ENCODE results near the gene PRELID2.

Gene PRELID2

DNA sequence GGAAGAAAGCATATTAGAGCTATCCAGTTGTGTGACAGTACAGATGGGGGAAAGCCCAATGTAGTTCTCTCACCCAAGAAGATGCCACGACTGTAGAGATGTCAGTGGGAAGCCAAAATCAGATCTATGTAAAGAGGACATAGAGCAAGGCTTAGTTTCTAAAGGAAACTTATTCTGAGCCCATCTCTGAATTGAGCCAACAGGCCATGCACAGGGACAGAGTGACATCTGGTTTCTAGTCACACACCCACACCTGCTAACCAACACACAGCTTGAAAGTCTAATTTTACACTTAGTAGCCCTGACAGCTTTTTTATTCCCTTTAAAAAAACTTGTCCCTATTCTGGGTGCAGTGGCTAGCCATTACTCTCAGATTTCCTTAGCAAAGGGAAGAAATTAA, 22.3 kb downstream of the PRELID2 start:
- Histone ChIP-seq H3K4me3 (ENCODE audit: insufficient read depth, low read length, poor library complexity, severe bottlenecking) (no peak overlapping the region), H3K9ac (ENCODE audit: low read length) (no peak overlapping the region), H3K36me3 (ENCODE audit: low read length) (no peaks in the 10 kb centered on the region), H3F3A (ENCODE audit: insufficient read depth) (no peaks in the 10 kb centered on the region), H3K9me2 (replicated peaks; ENCODE audit: insufficient read depth, low read length) (no peaks in the 10 kb centered on the region), H3K4me2 (ENCODE audit: low read depth, low read length, poor library complexity, severe bottlenecking) (no peak overlapping the region), H3K27me3 (ENCODE audit: low read length) (no peaks in the 10 kb centered on the region), H3K79me2 (ENCODE audit: insufficient read depth, low read length) (no peaks in the 10 kb centered on the region), H3K9me3 (ENCODE audit: insufficient read depth, low read length) (no peaks in the 10 kb centered on the region), H2AFZ (ENCODE audit: low read depth, low read length, severe bottlenecking) (no peak overlapping the region), H3K27ac (ENCODE audit: low read depth, low read length) (no peak overlapping the region), H4K20me1 (ENCODE audit: low read depth, low read length) (no peaks in the 10 kb centered on the region)
- no peak for TF ChIP-seq EZH2phosphoT487 (conservative IDR thresholded peaks at IDR 0.05; ENCODE audit: low read length)
- TF ChIP-seq, protein P1, sequence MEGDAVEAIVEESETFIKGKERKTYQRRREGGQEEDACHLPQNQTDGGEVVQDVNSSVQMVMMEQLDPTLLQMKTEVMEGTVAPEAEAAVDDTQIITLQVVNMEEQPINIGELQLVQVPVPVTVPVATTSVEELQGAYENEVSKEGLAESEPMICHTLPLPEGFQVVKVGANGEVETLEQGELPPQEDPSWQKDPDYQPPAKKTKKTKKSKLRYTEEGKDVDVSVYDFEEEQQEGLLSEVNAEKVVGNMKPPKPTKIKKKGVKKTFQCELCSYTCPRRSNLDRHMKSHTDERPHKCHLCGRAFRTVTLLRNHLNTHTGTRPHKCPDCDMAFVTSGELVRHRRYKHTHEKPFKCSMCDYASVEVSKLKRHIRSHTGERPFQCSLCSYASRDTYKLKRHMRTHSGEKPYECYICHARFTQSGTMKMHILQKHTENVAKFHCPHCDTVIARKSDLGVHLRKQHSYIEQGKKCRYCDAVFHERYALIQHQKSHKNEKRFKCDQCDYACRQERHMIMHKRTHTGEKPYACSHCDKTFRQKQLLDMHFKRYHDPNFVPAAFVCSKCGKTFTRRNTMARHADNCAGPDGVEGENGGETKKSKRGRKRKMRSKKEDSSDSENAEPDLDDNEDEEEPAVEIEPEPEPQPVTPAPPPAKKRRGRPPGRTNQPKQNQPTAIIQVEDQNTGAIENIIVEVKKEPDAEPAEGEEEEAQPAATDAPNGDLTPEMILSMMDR (IDR thresholded peaks at IDR 0.05; ENCODE audit: insufficient read depth, low read length, poor library complexity, severe bottlenecking): no peak

- H3K4me3 ChIP-seq (ENCODE audit: insufficient read depth, low read length, poor library complexity, severe bottlenecking): no peak overlapping the region
- H3K27ac ChIP-seq (ENCODE audit: low read depth, low read length): no peak overlapping the region
- no peaks in the 10 kb centered on the region for H3K9me2 ChIP-seq (replicated peaks; ENCODE audit: insufficient read depth, low read length)
- no peaks in the 10 kb centered on the region for H3K27me3 ChIP-seq (ENCODE audit: low read length)
- H2AFZ ChIP-seq (ENCODE audit: low read depth, low read length, severe bottlenecking): no peak overlapping the region
- no peaks in the 10 kb centered on the region for H3K79me2 ChIP-seq (ENCODE audit: insufficient read depth, low read length)
- no peak overlapping the region for H3K9ac ChIP-seq (ENCODE audit: low read length)
- TF ChIP-seq EZH2phosphoT487 (conservative IDR thresholded peaks at IDR 0.05; ENCODE audit: low read length): no peak
- TF ChIP-seq, protein P1 (IDR thresholded peaks at IDR 0.05; ENCODE audit: insufficient read depth, low read length, poor library complexity, severe bottlenecking): no peak
- H4K20me1 ChIP-seq (ENCODE audit: low read depth, low read length): no peaks in the 10 kb centered on the region
- no peaks in the 10 kb centered on the region for H3F3A ChIP-seq (ENCODE audit: insufficient read depth)
- no peaks in the 10 kb centered on the region for H3K9me3 ChIP-seq (ENCODE audit: insufficient read depth, low read length)
- no peaks in the 10 kb centered on the region for H3K36me3 ChIP-seq (ENCODE audit: low read length)
- H3K4me2 ChIP-seq (ENCODE audit: low read depth, low read length, poor library complexity, severe bottlenecking): no peak overlapping the region
Observed at GRCh38 chr5:145811834-145812625, 23.1 kb downstream of the PRELID2 start.

DNA sequence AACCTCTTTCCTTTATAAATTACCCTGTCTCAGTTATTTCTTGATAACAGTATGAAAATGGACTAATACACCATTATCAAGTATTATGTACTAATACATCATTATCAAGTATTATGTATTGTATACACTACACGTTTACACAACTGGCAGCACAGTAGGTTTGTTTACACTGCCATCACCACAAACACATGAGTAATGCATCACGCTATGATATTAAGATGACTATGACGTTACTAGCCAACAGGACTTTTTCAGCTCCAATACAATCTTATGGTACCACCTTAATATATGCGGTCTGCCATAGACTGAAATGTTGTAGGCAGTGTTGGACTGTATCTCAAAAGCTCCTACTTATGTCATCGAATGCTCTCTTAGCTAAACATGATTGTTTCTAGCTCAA, 28.2 kb downstream of the PRELID2 start:
- Histone ChIP-seq H3K9me2 (replicated peaks; ENCODE audit: insufficient read depth, low read length) (no peaks in the 10 kb centered on the region), H3K9me3 (ENCODE audit: insufficient read depth, low read length) (no peaks in the 10 kb centered on the region), H3K4me2 (ENCODE audit: low read depth, low read length, poor library complexity, severe bottlenecking) (no peak overlapping the region), H3K36me3 (ENCODE audit: low read length) (no peaks in the 10 kb centered on the region), H3K4me3 (ENCODE audit: insufficient read depth, low read length, poor library complexity, severe bottlenecking) (no peak overlapping the region), H2AFZ (ENCODE audit: low read depth, low read length, severe bottlenecking) (no peak overlapping the region), H4K20me1 (ENCODE audit: low read depth, low read length) (no peaks in the 10 kb centered on the region), H3K79me2 (ENCODE audit: insufficient read depth, low read length) (no peaks in the 10 kb centered on the region), H3K9ac (ENCODE audit: low read length) (no peak overlapping the region), H3F3A (ENCODE audit: insufficient read depth) (no peaks in the 10 kb centered on the region), H3K27me3 (ENCODE audit: low read length) (no peaks in the 10 kb centered on the region), H3K27ac (ENCODE audit: low read depth, low read length) (no peak overlapping the region)
- TF ChIP-seq EZH2phosphoT487 (conservative IDR thresholded peaks at IDR 0.05; ENCODE audit: low read length): no peak
- TF ChIP-seq, protein P1 (IDR thresholded peaks at IDR 0.05; ENCODE audit: insufficient read depth, low read length, poor library complexity, severe bottlenecking): no peak

All from SU-DHL-6 (cell line).